ENCODE measurements around the gene PSMD5.

GRCh38 chr9:120787933-120788332 lies 54.8 kb downstream of the PSMD5 start:
- no peak for TF ChIP-seq USF1 (CRISPR knock-in tag; IDR thresholded peaks at IDR 0.05)
- TF ChIP-seq ZBTB7A (IDR thresholded peaks at IDR 0.05; ENCODE audit: borderline replicate concordance, control insufficient read depth, low read depth, low read length): no peak
- TF ChIP-seq CTCF (IDR thresholded peaks at IDR 0.05 in 2 of 3, conservative IDR thresholded peaks at IDR 0.05 in 1 of 3; ENCODE audit: insufficient read depth in 2 of 3, low read depth in 1 of 3, low read length in 3 of 3): no peak
